GM12875 (cell line): ENCODE data around the gene BCAS3.
"Not testable (repeated sequence)": the region's sequence is repeated elsewhere in the genome, so short reads cannot be mapped to it uniquely, and the experiment has no call there.

Source experiments
- H3K4me3 ChIP-seq: one replicate; pipeline ENCODE4 v1.5.1; 2011; ENCODE audit warnings: low read depth, low read length, control low read depth
- TF ChIP-seq, protein P1 (sequence below): IDR thresholded peaks from 2 replicates; pipeline ENCODE4 v1.5.1; 2011; ENCODE audit warnings: low read depth, mild to moderate bottlenecking, control low read depth, inconsistent platforms, low read length, moderate library complexity, borderline replicate concordance; ENCODE audit not compliant: insufficient read depth

Gene BCAS3

DNA sequence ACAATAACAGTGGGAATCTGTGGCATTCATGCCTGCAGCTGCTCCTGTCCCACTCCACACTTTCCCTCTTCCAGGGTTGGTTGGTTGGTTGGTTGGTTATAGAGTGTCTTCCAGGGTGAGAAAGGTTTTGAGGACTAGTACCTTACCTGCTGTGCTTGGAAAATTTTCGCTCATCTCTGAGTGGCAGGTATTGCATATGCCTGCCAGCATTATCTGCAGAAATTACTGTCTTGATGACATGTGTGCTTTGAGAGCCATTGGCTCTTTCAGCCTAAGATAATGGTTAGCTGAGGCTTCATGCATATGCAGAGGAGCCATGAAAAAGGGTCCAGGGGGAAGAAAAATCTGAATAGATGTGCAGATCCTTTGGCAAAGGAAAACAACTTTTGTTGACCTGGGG, 131.8 kb downstream of the BCAS3 start:
- H3K4me3 ChIP-seq: no peak overlapping the region
- TF ChIP-seq, protein P1, sequence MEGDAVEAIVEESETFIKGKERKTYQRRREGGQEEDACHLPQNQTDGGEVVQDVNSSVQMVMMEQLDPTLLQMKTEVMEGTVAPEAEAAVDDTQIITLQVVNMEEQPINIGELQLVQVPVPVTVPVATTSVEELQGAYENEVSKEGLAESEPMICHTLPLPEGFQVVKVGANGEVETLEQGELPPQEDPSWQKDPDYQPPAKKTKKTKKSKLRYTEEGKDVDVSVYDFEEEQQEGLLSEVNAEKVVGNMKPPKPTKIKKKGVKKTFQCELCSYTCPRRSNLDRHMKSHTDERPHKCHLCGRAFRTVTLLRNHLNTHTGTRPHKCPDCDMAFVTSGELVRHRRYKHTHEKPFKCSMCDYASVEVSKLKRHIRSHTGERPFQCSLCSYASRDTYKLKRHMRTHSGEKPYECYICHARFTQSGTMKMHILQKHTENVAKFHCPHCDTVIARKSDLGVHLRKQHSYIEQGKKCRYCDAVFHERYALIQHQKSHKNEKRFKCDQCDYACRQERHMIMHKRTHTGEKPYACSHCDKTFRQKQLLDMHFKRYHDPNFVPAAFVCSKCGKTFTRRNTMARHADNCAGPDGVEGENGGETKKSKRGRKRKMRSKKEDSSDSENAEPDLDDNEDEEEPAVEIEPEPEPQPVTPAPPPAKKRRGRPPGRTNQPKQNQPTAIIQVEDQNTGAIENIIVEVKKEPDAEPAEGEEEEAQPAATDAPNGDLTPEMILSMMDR: no peak

DNA sequence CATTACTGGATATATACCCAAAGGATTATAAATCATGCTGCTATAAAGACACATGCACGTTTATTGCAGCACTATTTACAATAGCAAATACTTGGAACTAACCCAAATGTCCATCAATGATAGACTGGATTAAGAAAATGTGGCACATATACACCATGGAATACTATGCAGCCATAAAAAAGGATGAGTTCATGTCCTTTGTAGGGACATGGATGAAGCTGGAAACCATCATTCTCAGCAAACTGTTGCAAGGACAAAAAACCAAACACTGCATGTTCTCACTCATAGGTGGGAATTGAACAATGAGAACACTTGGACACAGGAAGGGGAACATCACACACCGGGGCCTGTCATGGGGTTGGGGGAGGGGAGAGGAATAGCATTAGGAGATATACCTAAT, 137.3 kb downstream of the BCAS3 start:
- H3K4me3 ChIP-seq: not testable (repeated sequence)

DNA sequence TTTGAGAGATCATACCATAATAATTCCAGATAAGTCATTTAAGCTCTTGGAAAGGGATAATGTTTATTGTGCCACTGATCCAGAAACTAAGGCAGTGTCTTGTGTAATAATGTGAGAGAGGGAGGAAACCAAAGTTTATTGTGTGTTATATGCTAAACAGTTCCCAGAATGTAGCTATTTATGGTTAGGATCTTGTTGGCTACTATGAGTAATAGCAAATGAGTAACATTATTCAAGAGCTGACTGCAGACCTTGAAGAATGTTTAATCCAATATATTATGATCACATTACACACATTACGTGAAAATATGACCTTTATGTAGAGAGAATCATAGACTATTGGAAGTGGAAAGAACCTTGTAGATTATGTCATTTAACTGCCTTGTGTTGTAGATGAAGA, 139.5 kb downstream of the BCAS3 start:
- no peak overlapping the region for H3K4me3 ChIP-seq
- TF ChIP-seq, protein P1: no peak

DNA sequence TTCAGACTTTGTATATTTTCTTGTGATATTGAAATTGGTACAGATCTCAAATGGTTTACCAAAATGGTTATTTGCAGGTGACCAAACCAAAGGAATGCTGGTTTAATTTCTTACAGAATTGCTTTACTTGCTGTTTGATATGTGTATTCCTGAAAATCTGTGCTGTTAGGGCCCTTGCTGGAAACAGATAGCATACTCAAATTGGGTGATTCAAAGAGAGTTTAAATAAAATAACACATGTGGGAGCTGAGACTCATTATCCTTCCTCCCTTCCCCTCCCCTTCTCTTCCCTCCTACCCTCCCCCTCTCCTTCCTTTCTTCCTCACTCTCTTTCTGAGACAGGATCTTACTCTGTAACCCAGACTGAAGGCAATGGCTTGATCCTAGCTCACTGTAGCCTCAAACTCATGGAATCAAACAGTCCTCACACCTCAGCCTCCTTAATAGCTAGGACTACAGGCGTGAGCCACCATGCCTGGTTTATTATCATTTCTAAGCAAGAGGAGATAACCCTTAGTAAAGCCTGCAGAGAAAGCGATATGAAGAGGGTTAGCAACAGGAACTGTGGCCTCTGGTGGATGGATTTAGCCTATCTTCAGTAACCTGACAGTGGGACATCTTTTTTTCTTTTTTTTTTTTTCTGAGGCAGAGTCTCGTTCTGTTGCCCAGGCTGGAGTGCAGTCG, 141.9 kb downstream of the BCAS3 start:
- no peak overlapping the region for H3K4me3 ChIP-seq
- TF ChIP-seq, protein P1: no peak

DNA sequence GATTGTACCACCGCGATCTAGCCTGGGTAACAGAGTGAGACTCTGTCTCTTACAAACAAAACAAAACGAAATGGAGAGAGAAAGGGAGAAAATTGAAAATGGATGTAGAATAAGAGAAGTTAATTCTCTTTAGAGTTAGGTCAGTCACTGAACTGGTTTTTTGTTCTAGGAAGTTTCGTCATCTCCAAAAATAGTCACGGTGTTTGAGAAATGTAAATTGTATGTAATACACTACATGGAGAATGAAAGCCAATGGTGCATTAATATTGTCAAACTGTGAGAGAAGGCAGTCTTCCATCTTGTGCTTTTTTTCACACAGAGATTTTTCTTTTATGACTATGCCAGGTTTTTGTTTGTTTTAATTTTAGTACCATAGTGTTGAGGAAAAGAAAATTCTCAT, 145.9 kb downstream of the BCAS3 start:
- TF ChIP-seq, protein P1: no peak

DNA sequence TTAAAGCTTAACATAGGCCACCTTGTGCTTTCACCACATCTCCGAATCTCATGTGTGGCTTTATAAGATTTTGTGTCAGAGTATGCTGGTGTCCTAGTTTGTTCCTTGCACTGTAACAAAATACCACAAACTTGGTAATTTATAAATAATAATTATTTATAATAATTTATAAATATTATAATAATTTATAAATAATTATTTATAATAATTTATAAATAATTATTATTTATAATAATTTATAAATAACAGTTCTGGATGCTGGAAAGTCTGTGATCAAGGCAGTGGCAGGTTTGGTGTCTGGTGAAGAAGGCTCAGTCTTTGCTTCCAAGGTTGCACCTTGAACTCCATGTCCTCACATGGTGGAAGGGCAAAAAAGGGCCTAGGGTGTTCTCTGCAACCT, 147.7 kb downstream of the BCAS3 start:
- TF ChIP-seq, protein P1: no peak
- H3K4me3 ChIP-seq: no peak overlapping the region

More for the DNA sequence above, 145.9 kb downstream of the BCAS3 start:
- H3K4me3 ChIP-seq: no peak overlapping the region

DNA sequence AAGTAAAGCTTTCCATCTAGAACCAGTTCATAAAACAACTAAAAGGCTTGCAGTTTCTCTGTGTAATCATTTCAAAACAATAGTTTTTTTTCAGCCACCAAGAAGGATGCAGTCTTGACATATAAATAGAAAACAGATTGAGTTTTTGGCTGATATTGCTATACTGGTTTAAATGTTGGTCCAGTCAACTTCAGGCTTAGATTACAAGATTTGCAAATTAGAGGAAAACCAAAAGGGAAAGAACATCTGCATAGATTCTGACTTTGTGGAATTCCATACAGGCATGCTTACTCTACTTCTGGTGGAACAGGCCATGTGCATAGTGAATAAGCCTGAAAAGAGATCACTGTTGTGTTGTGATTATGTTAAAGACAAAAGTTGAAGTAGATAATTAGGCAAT, 150.3 kb downstream of the BCAS3 start:
- TF ChIP-seq, protein P1: no peak
- no peak overlapping the region for H3K4me3 ChIP-seq
